GM10248 (cell line): ENCODE measurements around the gene HJV.

Experiments
- CTCF ChIA-PET: fragments of 300-600 bp; sonication (Branson Sonifier 250); formaldehyde crosslinking; extraction: SDS; loops from one replicate; lab custom pipeline; 2021; ENCODE audit warnings: antibody characterized with exemption; lab: Yijun Ruan, JAX
- POLR2A ChIA-PET: fragments of 350-650 bp; sonication (Branson Sonifier 250); formaldehyde crosslinking; extraction: SDS; loops from one replicate; lab custom pipeline; 2020; ENCODE audit warnings: antibody characterized with exemption; lab: Yijun Ruan, JAX
- DNase-seq: peaks from one replicate; pipeline ENCODE4 v3.0.0; 2012; ENCODE audit errors: extremely low spot score
- CTCF ChIP-seq: IDR thresholded peaks from 2 replicates; pipeline ENCODE4 v1.5.1; 2012; ENCODE audit warnings: mild to moderate bottlenecking, low read depth; ENCODE audit errors: extremely low read depth, missing control alignments, control extremely low read depth

The HJV gene

GRCh38 chr1:145972580-145972979 lies 49.0 kb downstream of the HJV start:
- DNase-seq, result no peak
- no peak for TF ChIP-seq CTCF
- ChIA-PET CTCF (interaction anchor here (1.1 to 1.8 kb wide), 3 partner anchors 8 to 127 kb away, joined by 4 to 5 read pairs (median 5); partner anchors contain the start of genes ANKRD34A, NUDT17 and POLR3GL), POLR2A (no interaction called here)
